ENCODE data around the gene PTDSS2. TPM values are rescaled to one million over a fixed set of nuclear protein-coding genes. Genes with fewer than 3 reads are reported as not detected.

PTDSS2 gene
- total and polyA plus RNA-seq, 9 of the 15 experiments (the other 6 are each of a cell fraction or from before 2014, with no cell fraction given), result 0.45 to 53.9 (median 17.2) TPM

DNA sequence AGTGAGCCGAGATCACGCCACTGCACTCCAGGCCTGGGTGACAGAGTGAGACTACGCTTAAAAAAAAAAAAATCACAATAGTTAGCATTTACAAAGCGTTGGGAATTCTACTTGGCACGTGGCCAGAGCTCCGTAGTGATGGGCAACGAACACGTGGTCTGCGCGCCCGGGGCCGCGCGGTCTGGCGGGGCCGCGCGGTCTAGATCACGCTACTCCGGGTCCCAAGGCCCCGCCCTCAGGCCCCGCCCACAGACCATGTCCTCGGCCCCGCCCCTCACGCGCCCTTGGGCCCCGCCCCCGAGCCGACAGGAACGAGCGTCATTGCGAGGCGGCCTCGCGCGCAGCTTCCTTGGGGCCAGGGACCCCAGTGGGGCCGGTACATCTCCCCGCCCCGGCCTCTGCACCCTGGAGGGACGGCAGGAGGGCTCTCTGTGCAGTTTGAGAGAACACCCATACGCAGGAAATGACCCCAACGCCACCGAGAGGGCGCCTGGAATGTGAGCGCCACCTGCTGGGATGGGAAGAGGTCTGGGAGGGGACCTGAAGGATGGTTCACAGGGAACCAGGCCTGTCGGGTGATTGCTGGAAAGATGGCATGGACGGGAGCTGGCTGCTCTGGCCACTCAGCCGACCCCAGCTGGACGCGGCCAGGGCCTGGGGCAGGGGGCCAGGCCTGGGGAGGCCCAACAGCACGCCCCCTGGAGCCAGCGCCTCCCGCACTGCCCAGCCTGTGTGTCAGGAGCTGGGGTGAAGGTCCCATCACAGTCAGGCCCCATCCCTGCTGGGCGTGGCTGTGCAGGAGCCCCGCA is 2.0 kb upstream of the PTDSS2 start (continued):
- TF ChIP-seq, protein P1, sequence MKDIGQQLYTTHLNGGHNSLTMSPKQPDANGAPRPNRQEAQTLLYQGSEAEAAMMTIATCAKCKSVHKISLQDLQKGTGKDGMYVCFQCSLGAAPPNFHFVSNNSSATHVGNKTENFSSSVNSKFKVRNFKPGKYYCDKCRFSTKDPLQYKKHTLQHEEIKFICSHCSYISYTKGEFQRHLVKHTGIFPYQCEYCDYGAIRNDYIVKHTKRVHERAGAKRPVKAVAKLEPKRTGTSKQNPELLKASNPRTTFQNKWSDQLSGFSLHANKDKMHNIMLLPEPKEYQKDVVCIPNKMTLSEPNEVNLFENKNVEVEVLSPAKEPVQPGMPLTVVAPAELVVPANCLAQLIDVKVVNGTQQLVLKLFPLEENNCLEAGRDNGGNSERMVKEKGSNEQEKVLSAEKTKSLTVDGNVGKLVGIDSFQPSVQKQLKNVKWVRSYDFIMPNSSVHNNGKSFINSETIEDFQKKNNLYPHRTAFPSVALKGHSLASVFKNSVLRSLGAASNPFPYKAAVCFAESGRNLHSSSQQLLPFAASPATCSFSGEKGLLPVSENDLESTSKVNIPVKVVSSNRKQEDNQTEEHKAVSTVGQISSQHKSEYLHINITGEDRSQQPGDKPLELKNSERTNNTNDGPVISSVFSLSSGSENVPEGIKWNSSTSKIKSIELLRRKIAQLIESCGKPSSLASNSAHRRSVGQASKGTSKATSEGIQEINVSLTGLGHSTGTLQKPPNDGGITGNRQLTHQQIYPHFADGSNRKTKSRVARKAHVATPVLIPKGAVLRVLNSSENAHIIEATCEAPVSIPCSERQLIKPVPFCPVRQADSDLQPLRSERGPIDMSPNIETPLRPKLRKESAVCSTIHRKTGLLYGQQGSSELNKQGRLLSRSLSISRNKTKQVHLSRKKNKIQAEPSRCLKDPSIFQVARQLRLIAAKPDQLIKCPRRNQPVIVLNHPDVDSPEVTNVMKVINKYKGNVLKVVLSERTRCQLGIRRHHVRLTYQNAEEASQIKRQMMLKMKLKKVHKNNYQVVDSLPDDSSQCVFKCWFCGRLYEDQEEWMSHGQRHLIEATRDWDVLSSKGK (CRISPR knock-in tag; IDR thresholded peaks at IDR 0.05), result no peak
- TF ChIP-seq, protein P2, sequence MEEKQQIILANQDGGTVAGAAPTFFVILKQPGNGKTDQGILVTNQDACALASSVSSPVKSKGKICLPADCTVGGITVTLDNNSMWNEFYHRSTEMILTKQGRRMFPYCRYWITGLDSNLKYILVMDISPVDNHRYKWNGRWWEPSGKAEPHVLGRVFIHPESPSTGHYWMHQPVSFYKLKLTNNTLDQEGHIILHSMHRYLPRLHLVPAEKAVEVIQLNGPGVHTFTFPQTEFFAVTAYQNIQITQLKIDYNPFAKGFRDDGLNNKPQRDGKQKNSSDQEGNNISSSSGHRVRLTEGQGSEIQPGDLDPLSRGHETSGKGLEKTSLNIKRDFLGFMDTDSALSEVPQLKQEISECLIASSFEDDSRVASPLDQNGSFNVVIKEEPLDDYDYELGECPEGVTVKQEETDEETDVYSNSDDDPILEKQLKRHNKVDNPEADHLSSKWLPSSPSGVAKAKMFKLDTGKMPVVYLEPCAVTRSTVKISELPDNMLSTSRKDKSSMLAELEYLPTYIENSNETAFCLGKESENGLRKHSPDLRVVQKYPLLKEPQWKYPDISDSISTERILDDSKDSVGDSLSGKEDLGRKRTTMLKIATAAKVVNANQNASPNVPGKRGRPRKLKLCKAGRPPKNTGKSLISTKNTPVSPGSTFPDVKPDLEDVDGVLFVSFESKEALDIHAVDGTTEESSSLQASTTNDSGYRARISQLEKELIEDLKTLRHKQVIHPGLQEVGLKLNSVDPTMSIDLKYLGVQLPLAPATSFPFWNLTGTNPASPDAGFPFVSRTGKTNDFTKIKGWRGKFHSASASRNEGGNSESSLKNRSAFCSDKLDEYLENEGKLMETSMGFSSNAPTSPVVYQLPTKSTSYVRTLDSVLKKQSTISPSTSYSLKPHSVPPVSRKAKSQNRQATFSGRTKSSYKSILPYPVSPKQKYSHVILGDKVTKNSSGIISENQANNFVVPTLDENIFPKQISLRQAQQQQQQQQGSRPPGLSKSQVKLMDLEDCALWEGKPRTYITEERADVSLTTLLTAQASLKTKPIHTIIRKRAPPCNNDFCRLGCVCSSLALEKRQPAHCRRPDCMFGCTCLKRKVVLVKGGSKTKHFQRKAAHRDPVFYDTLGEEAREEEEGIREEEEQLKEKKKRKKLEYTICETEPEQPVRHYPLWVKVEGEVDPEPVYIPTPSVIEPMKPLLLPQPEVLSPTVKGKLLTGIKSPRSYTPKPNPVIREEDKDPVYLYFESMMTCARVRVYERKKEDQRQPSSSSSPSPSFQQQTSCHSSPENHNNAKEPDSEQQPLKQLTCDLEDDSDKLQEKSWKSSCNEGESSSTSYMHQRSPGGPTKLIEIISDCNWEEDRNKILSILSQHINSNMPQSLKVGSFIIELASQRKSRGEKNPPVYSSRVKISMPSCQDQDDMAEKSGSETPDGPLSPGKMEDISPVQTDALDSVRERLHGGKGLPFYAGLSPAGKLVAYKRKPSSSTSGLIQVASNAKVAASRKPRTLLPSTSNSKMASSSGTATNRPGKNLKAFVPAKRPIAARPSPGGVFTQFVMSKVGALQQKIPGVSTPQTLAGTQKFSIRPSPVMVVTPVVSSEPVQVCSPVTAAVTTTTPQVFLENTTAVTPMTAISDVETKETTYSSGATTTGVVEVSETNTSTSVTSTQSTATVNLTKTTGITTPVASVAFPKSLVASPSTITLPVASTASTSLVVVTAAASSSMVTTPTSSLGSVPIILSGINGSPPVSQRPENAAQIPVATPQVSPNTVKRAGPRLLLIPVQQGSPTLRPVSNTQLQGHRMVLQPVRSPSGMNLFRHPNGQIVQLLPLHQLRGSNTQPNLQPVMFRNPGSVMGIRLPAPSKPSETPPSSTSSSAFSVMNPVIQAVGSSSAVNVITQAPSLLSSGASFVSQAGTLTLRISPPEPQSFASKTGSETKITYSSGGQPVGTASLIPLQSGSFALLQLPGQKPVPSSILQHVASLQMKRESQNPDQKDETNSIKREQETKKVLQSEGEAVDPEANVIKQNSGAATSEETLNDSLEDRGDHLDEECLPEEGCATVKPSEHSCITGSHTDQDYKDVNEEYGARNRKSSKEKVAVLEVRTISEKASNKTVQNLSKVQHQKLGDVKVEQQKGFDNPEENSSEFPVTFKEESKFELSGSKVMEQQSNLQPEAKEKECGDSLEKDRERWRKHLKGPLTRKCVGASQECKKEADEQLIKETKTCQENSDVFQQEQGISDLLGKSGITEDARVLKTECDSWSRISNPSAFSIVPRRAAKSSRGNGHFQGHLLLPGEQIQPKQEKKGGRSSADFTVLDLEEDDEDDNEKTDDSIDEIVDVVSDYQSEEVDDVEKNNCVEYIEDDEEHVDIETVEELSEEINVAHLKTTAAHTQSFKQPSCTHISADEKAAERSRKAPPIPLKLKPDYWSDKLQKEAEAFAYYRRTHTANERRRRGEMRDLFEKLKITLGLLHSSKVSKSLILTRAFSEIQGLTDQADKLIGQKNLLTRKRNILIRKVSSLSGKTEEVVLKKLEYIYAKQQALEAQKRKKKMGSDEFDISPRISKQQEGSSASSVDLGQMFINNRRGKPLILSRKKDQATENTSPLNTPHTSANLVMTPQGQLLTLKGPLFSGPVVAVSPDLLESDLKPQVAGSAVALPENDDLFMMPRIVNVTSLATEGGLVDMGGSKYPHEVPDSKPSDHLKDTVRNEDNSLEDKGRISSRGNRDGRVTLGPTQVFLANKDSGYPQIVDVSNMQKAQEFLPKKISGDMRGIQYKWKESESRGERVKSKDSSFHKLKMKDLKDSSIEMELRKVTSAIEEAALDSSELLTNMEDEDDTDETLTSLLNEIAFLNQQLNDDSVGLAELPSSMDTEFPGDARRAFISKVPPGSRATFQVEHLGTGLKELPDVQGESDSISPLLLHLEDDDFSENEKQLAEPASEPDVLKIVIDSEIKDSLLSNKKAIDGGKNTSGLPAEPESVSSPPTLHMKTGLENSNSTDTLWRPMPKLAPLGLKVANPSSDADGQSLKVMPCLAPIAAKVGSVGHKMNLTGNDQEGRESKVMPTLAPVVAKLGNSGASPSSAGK (IDR thresholded peaks at IDR 0.05), result peak; percentile 88
- TF ChIP-seq YBX1 (IDR thresholded peaks at IDR 0.05), result no peak
- peak; percentile 21 to 73; a peak in 2 of 4 replicates for TF ChIP-seq SIN3A (IDR thresholded peaks at IDR 0.05; ENCODE audit: borderline replicate concordance in 2 of 2, control insufficient read depth in 1 of 2, low read depth in 2 of 2, low read length in 2 of 2)
- no peak for TF ChIP-seq ZNF354B (CRISPR knock-in tag; IDR thresholded peaks at IDR 0.05)
- TF ChIP-seq POLR2G (IDR thresholded peaks at IDR 0.05; ENCODE audit: low read depth, low read length), result peak; percentile 86
- no peak for TF ChIP-seq RBM22 (IDR thresholded peaks at IDR 0.05; ENCODE audit: low read depth, low read length, poor library complexity, severe bottlenecking)
- no peak for TF ChIP-seq ZNF184 (CRISPR knock-in tag; IDR thresholded peaks at IDR 0.05)
- no peak for TF ChIP-seq ZC3H11A (IDR thresholded peaks at IDR 0.05; ENCODE audit: low read depth, low read length)
- peak; percentile 97 for TF ChIP-seq MYC (IDR thresholded peaks at IDR 0.05; ENCODE audit: low read depth, low read length)
- TF ChIP-seq MYC (CRISPR knock-in tag; IDR thresholded peaks at IDR 0.05; ENCODE audit: borderline replicate concordance, low read depth), result peak; percentile 69; the same call in 1 of the 2 replicates
- no peak for TF ChIP-seq COPS2 (conservative IDR thresholded peaks at IDR 0.05)
